ES-I3 (cell line): ENCODE measurements around the gene TP53INP2.
A peak's percentile ranks its signal among the peaks of the same experiment; 100 is the strongest.
"Not testable (repeated sequence)": the region's sequence is repeated elsewhere in the genome, so short reads cannot be mapped to it uniquely, and the experiment has no call there.

Experiments used
- H3K36me3 ChIP-seq: 2 replicates; pipeline ENCODE4 v1.6.1; 2013; ENCODE audit warnings: mild to moderate bottlenecking, low read length, control low read depth, moderate library complexity; ENCODE audit not compliant: insufficient read depth
- H3K4me1 ChIP-seq: 2 replicates; pipeline ENCODE4 v1.6.1; 2013; ENCODE audit warnings: mild to moderate bottlenecking, control low read depth, low read length; ENCODE audit not compliant: insufficient read depth
- H3K9ac ChIP-seq: 2 replicates; pipeline ENCODE4 v1.6.1; 2013; ENCODE audit warnings: low read depth, mild to moderate bottlenecking, low read length, moderate library complexity
- H3K9me3 ChIP-seq: 2 replicates; pipeline ENCODE4 v1.6.1; 2013; ENCODE audit warnings: mild to moderate bottlenecking, low read length, moderate library complexity; ENCODE audit not compliant: control insufficient read depth, insufficient read depth

Gene TP53INP2

GRCh38 chr20:34710568-34710839 is 6.4 kb downstream of the TP53INP2 start:
- H3K9ac ChIP-seq: peak overlapping the region; percentile 78
- H3K9me3 ChIP-seq: no peaks in the 10 kb centered on the region
- no peaks in the 10 kb centered on the region for H3K4me1 ChIP-seq
- peaks cover 3% of the 10 kb centered on the region; the same call in 1 of the 2 replicates for H3K36me3 ChIP-seq

GRCh38 chr20:34710861-34711574 is 6.9 kb downstream of the TP53INP2 start:
- Histone ChIP-seq H3K9ac (no peak overlapping the region), H3K9me3 (no peaks in the 10 kb centered on the region), H3K36me3 (peaks cover 4% of the 10 kb centered on the region; the same call in 1 of the 2 replicates), H3K4me1 (no peaks in the 10 kb centered on the region)

GRCh38 chr20:34711813-34712430 is 7.8 kb downstream of the TP53INP2 start:
- Histone ChIP-seq H3K4me1 (no peaks in the 10 kb centered on the region), H3K36me3 (peaks cover 4% of the 10 kb centered on the region; the same call in 1 of the 2 replicates)

GRCh38 chr20:34712525-34713192 is 8.5 kb downstream of the TP53INP2 start:
- Histone ChIP-seq H3K9me3 (no peaks in the 10 kb centered on the region), H3K4me1 (no peaks in the 10 kb centered on the region), H3K36me3 (peaks cover 4% of the 10 kb centered on the region; the same call in 1 of the 2 replicates), H3K9ac (no peak overlapping the region)

More at GRCh38 chr20:34711813-34712430, 7.8 kb downstream of the TP53INP2 start:
- Histone ChIP-seq H3K9ac (no peak overlapping the region), H3K9me3 (no peaks in the 10 kb centered on the region)

GRCh38 chr20:34713194-34713943 is 9.2 kb downstream of the TP53INP2 start:
- Histone ChIP-seq H3K9me3 (no peaks in the 10 kb centered on the region), H3K9ac (no peak overlapping the region), H3K36me3 (peaks cover 4% of the 10 kb centered on the region; the same call in 1 of the 2 replicates), H3K4me1 (no peaks in the 10 kb centered on the region)

- not testable (repeated sequence) for H3K4me1 ChIP-seq, H3K9ac ChIP-seq, H3K9me3 ChIP-seq, H3K36me3 ChIP-seq
These were observed 9.9 kb downstream of the TP53INP2 start for GRCh38 chr20:34713944-34714515.

- Histone ChIP-seq H3K4me1 (no peaks in the 10 kb centered on the region), H3K9me3 (no peaks in the 10 kb centered on the region), H3K36me3 (peaks cover 4% of the 10 kb centered on the region; the same call in 1 of the 2 replicates), H3K9ac (no peak overlapping the region)
These were observed 11.2 kb downstream of the TP53INP2 start for GRCh38 chr20:34715384-34715783.

- no peaks in the 10 kb centered on the region for H3K4me1 ChIP-seq
- H3K36me3 ChIP-seq: peaks cover 4% of the 10 kb centered on the region; the same call in 1 of the 2 replicates
- no peaks in the 10 kb centered on the region for H3K9me3 ChIP-seq
- H3K9ac ChIP-seq: no peak overlapping the region
These were observed 12.7 kb downstream of the TP53INP2 start for GRCh38 chr20:34716921-34717229.

- peaks cover 4% of the 10 kb centered on the region; the same call in 1 of the 2 replicates for H3K36me3 ChIP-seq
- no peaks in the 10 kb centered on the region for H3K4me1 ChIP-seq
- H3K9me3 ChIP-seq: no peaks in the 10 kb centered on the region
- no peak overlapping the region for H3K9ac ChIP-seq
These were observed 13.3 kb downstream of the TP53INP2 start for GRCh38 chr20:34717230-34718095.

GRCh38 chr20:34719242-34720017 is 15.3 kb downstream of the TP53INP2 start:
- not testable (repeated sequence) for H3K36me3 ChIP-seq, H3K9me3 ChIP-seq, H3K4me1 ChIP-seq, H3K9ac ChIP-seq

GRCh38 chr20:34720266-34720665 is 16.1 kb downstream of the TP53INP2 start:
- Histone ChIP-seq H3K4me1 (no peaks in the 10 kb centered on the region), H3K36me3 (peaks cover 3% of the 10 kb centered on the region; the same call in 1 of the 2 replicates), H3K9ac (no peak overlapping the region), H3K9me3 (no peaks in the 10 kb centered on the region)

- H3K36me3 ChIP-seq, H3K9me3 ChIP-seq, H3K4me1 ChIP-seq, H3K9ac ChIP-seq: not testable (repeated sequence)
These were observed 18.4 kb downstream of the TP53INP2 start for GRCh38 chr20:34722560-34722959.

GRCh38 chr20:34724172-34724571 is 20.0 kb downstream of the TP53INP2 start:
- H3K9ac ChIP-seq: no peak overlapping the region
- no peaks in the 10 kb centered on the region for H3K36me3 ChIP-seq
- no peaks in the 10 kb centered on the region for H3K9me3 ChIP-seq
- no peaks in the 10 kb centered on the region for H3K4me1 ChIP-seq
